Keratinocyte (primary cell): ENCODE data around the gene MCRIP2. TPM values are rescaled to one million over a fixed set of nuclear protein-coding genes. Genes with fewer than 3 reads are reported as not detected.

Experiments
- DNase-seq: peaks from one replicate; pipeline ENCODE4 v3.0.0-alpha.2; 2011; ENCODE audit warnings: low read depth, missing footprints, low spot score
- FAIRE-seq: peaks from 2 replicates; lab custom pipeline; 2011; peaks lifted over from hg19 to GRCh38; lab: Jason Lieb, UNC
- H2AFZ ChIP-seq: 2 replicates; pipeline ENCODE4 v1.6.0; 2012; ENCODE audit warnings: low read length, control low read depth, inconsistent platforms; ENCODE audit not compliant: control insufficient read depth
- H3K27ac ChIP-seq: 2 replicates; pipeline ENCODE4 v1.5.1; 2011; ENCODE audit warnings: low read length; ENCODE audit not compliant: control insufficient read depth, insufficient read depth
- H3K27me3 ChIP-seq: 3 replicates; pipeline ENCODE4 v1.6.0; 2011; ENCODE audit warnings: low read length; ENCODE audit not compliant: control insufficient read depth, insufficient read depth; ENCODE audit errors: extremely low read depth
- H3K36me3 ChIP-seq, 2 experiments: 2 replicates in 1 of 2; 3 replicates in 1 of 2; pipeline ENCODE4 v1.5.1; 2011; ENCODE audit warnings: low read length in 2 of 2, mild to moderate bottlenecking in 1 of 2; ENCODE audit not compliant: control insufficient read depth in 2 of 2, insufficient read depth in 2 of 2; ENCODE audit errors: extremely low read depth in 1 of 2
- H3K4me1 ChIP-seq: 3 replicates; pipeline ENCODE4 v1.5.1; 2011; ENCODE audit warnings: low read length; ENCODE audit not compliant: control insufficient read depth, insufficient read depth; ENCODE audit errors: extremely low read depth
- H3K4me2 ChIP-seq: 3 replicates; pipeline ENCODE4 v1.6.0; 2011; ENCODE audit warnings: low read depth, low read length; ENCODE audit not compliant: control insufficient read depth, insufficient read depth; ENCODE audit errors: extremely low read depth
- H3K4me3 ChIP-seq, 3 experiments: fragments of 200-600 bp in 1 of 3; sonication (generic) in 1 of 3; 2 replicates in 2 of 3; 3 replicates in 1 of 3; pipeline ENCODE4 v1.5.1; 2011 to 2016; ENCODE audit warnings: low read length in 3 of 3, mild to moderate bottlenecking in 3 of 3, control low read depth in 2 of 3, inconsistent platforms in 1 of 3, low read depth in 1 of 3, mixed read lengths in 1 of 3, mixed run types in 1 of 3, moderate library complexity in 1 of 3; ENCODE audit not compliant: control insufficient read depth in 2 of 3, insufficient read depth in 2 of 3; ENCODE audit errors: extremely low read depth in 1 of 3
- H3K79me2 ChIP-seq: 2 replicates; pipeline ENCODE4 v1.6.0; 2012; ENCODE audit warnings: low read length; ENCODE audit not compliant: control insufficient read depth, insufficient read depth
- H3K9ac ChIP-seq: 3 replicates; pipeline ENCODE4 v1.6.0; 2011; ENCODE audit warnings: low read length; ENCODE audit not compliant: control insufficient read depth, insufficient read depth; ENCODE audit errors: extremely low read depth
- H3K9me1 ChIP-seq: 3 replicates; pipeline ENCODE4 v1.6.0; 2011; ENCODE audit warnings: low read length; ENCODE audit not compliant: control insufficient read depth, insufficient read depth; ENCODE audit errors: extremely low read depth
- H3K9me3 ChIP-seq: 2 replicates; pipeline ENCODE4 v1.5.1; 2012; ENCODE audit warnings: low read depth, low read length; ENCODE audit not compliant: control insufficient read depth
- H4K20me1 ChIP-seq: 3 replicates; pipeline ENCODE4 v1.6.0; 2011; ENCODE audit warnings: low read length; ENCODE audit not compliant: control insufficient read depth, insufficient read depth; ENCODE audit errors: extremely low read depth
- EZH2 ChIP-seq: IDR thresholded peaks from one replicate; pipeline ENCODE4 v1.6.1; 2012; ENCODE audit warnings: inconsistent platforms, mild to moderate bottlenecking, low read length, moderate library complexity
- dilution Hi-C: fragments of 300-500 bp; cut with MboI; formaldehyde crosslinking; loops from one replicate; pipeline ENCODE4 v1.7.0; 2020; ENCODE audit warnings: low sequenced_read_pairs; ENCODE audit not compliant: extremely low pct_ligation_motif_present
- polyA plus RNA-seq, 5 experiments: library from polyadenylated mRNA; depleted of rRNA in 3 of 5; stranded (reverse) in 3 of 5; stranded (forward) in 1 of 5; unstranded in 1 of 5; fragments of >200 nt; gene quantifications; 1 replicate in 1 of 5; 2 replicates in 3 of 5; 3 replicates in 1 of 5; pipeline versions ENCODE4 v1.2.1 to v1.2.3, GENCODE V29; 2011 to 2012; ENCODE audit warnings: missing spikeins in 2 of 5, low read depth in 1 of 5, low replicate concordance in 1 of 5
- TF ChIP-seq, protein P1 (sequence below), 3 experiments: IDR thresholded peaks in 1 of 3; conservative IDR thresholded peaks in 1 of 3; optimal IDR thresholded peaks in 1 of 3; 2 replicates in 2 of 3; 3 replicates in 1 of 3; pipeline versions ENCODE3 to v1.5.1; 2011; ENCODE audit warnings: low read length in 3 of 3, mild to moderate bottlenecking in 3 of 3, moderate library complexity in 2 of 3, control low read depth in 1 of 3, inconsistent platforms in 1 of 3; ENCODE audit not compliant: insufficient read depth in 2 of 3; ENCODE audit errors: extremely low read depth in 1 of 3

MCRIP2 gene
- polyA plus RNA-seq, 1 donor (not counting 4 experiments of a cell fraction or from before 2014, with no cell fraction given): 8.1 TPM

GRCh38 chr16:651844-652243, 10.2 kb downstream of the MCRIP2 start:
- dilution Hi-C loops: no loop called here
- peaks cover 6 to 7% of the 10 kb centered on the region in 2 experiments for H3K36me3 ChIP-seq
- peaks cover 11% of the 10 kb centered on the region for H3K4me1 ChIP-seq
- no peak overlapping the region for H3K9ac ChIP-seq
- no peak for FAIRE-seq
- no peak overlapping the region for H2AFZ ChIP-seq
- H3K79me2 ChIP-seq: peaks cover 6% of the 10 kb centered on the region
- H3K27me3 ChIP-seq: no peaks in the 10 kb centered on the region
- DNase-seq: no peak
- H3K9me1 ChIP-seq: no peaks in the 10 kb centered on the region
- H3K27ac ChIP-seq: no peak overlapping the region
- H3K9me3 ChIP-seq: no peaks in the 10 kb centered on the region
- TF ChIP-seq, protein P1, sequence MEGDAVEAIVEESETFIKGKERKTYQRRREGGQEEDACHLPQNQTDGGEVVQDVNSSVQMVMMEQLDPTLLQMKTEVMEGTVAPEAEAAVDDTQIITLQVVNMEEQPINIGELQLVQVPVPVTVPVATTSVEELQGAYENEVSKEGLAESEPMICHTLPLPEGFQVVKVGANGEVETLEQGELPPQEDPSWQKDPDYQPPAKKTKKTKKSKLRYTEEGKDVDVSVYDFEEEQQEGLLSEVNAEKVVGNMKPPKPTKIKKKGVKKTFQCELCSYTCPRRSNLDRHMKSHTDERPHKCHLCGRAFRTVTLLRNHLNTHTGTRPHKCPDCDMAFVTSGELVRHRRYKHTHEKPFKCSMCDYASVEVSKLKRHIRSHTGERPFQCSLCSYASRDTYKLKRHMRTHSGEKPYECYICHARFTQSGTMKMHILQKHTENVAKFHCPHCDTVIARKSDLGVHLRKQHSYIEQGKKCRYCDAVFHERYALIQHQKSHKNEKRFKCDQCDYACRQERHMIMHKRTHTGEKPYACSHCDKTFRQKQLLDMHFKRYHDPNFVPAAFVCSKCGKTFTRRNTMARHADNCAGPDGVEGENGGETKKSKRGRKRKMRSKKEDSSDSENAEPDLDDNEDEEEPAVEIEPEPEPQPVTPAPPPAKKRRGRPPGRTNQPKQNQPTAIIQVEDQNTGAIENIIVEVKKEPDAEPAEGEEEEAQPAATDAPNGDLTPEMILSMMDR (optimal IDR thresholded peaks at IDR 0.05 in 1 of 3, IDR thresholded peaks at IDR 0.05 in 1 of 3, conservative IDR thresholded peaks at IDR 0.05 in 1 of 3; ENCODE audit: extremely low read depth in 1 of 3, insufficient read depth in 2 of 3, low read length in 3 of 3): no peak
- no peak for TF ChIP-seq EZH2
- H3K4me3 ChIP-seq: no peak overlapping the region
- H4K20me1 ChIP-seq: no peaks in the 10 kb centered on the region
- H3K4me2 ChIP-seq: no peak overlapping the region

DNA sequence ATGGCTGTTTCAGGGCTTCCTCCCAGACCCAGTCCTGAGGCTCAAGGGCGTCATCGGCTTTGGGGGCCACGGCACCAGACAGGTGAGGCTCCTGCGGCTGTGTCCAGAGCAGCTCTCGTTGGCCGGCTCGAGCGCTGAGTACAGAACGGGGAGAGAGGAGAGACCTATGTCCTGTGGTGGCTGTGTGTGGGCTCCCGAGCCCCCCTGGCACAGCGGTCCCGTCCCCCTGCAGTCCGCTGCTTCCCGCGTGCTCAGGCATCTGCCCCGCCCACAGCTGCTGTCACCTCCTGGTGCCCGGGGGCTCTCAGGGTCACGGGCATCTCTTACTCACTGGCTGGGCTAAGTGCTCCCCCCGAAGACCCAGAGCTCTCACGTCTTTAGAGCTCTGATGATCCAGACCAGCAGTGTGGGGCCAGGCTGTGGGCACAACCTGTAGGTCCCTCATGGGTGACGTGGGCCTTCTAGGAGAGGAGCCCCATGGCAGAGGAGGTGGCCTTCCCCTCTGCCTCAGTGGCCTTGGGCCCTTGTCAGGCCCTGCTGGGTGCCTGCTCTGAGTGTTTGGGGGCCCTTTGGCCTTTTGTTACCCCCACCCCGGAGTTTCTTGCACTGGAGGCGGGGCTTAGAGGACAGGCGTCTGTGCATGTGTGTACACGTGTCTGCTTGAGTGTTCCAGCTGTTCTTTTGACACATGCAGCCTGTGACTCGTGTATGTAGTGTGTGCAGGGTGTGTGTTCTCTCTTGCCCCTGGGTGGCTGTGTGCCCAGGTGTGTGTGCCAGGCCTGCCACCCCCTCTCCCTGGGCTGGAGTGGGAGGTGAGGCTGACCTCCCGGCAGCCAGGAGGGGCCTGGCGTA, 11.1 kb downstream of the MCRIP2 start:
- TF ChIP-seq EZH2: no peak
- TF ChIP-seq, protein P1 (optimal IDR thresholded peaks at IDR 0.05 in 1 of 3, IDR thresholded peaks at IDR 0.05 in 1 of 3, conservative IDR thresholded peaks at IDR 0.05 in 1 of 3; ENCODE audit: extremely low read depth in 1 of 3, insufficient read depth in 2 of 3, low read length in 3 of 3): no peak
- Histone ChIP-seq H2AFZ (no peak overlapping the region), H3K9me1 (no peaks in the 10 kb centered on the region), H3K9ac (no peak overlapping the region), H3K27me3 (no peaks in the 10 kb centered on the region), H3K4me3 (no peak overlapping the region), H3K4me2 (no peak overlapping the region), H4K20me1 (no peaks in the 10 kb centered on the region), H3K79me2 (peaks cover 4% of the 10 kb centered on the region), H3K36me3 (peaks cover 6 to 7% of the 10 kb centered on the region in 2 experiments), H3K4me1 (peaks cover 11% of the 10 kb centered on the region), H3K27ac (no peak overlapping the region), H3K9me3 (no peaks in the 10 kb centered on the region)
- DNase-seq (no peak), FAIRE-seq (no peak)
- dilution Hi-C loops: no loop called here
